ENCODE results near the gene FAM168A. TPM values are rescaled to one million over a fixed set of nuclear protein-coding genes. Genes with fewer than 3 reads are reported as not detected.

FAM168A gene
- total RNA-seq, 4 donors from 2014 or later, result 17.7 to 40.1 (median 22.2) TPM

GRCh38 chr11:73410627-73411026 lies 187.3 kb downstream of the FAM168A start:
- WGBS, result 88% methylated on average over 1 of the region's 1 CpG
- DNase-seq (ENCODE audit: low spot score in 2 of 2), result no peak
- H3K36me3 ChIP-seq, result peaks cover 26% of the 10 kb centered on the region
- H3K27ac ChIP-seq, result no peak overlapping the region
- no peak overlapping the region for H3K4me3 ChIP-seq
- peaks cover 15% of the 10 kb centered on the region for H3K4me1 ChIP-seq
- TF ChIP-seq POLR2AphosphoS5 (IDR thresholded peaks at IDR 0.05), result no peak
- no peak for TF ChIP-seq EP300 (IDR thresholded peaks at IDR 0.05)
- no peak for TF ChIP-seq POLR2A (IDR thresholded peaks at IDR 0.05)
- TF ChIP-seq, protein P1, sequence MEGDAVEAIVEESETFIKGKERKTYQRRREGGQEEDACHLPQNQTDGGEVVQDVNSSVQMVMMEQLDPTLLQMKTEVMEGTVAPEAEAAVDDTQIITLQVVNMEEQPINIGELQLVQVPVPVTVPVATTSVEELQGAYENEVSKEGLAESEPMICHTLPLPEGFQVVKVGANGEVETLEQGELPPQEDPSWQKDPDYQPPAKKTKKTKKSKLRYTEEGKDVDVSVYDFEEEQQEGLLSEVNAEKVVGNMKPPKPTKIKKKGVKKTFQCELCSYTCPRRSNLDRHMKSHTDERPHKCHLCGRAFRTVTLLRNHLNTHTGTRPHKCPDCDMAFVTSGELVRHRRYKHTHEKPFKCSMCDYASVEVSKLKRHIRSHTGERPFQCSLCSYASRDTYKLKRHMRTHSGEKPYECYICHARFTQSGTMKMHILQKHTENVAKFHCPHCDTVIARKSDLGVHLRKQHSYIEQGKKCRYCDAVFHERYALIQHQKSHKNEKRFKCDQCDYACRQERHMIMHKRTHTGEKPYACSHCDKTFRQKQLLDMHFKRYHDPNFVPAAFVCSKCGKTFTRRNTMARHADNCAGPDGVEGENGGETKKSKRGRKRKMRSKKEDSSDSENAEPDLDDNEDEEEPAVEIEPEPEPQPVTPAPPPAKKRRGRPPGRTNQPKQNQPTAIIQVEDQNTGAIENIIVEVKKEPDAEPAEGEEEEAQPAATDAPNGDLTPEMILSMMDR (IDR thresholded peaks at IDR 0.05), result no peak
- H3K27me3 ChIP-seq, result no peaks in the 10 kb centered on the region
- H3K9me3 ChIP-seq, result no peaks in the 10 kb centered on the region

GRCh38 chr11:73409431-73409830 lies 188.5 kb downstream of the FAM168A start:
- Histone ChIP-seq H3K4me3 (no peak overlapping the region), H3K27me3 (no peaks in the 10 kb centered on the region), H3K4me1 (peaks cover 3% of the 10 kb centered on the region), H3K36me3 (peaks cover 30% of the 10 kb centered on the region), H3K9me3 (no peaks in the 10 kb centered on the region), H3K27ac (no peak overlapping the region)
- no peak for DNase-seq (ENCODE audit: low spot score in 2 of 2)
- 99% methylated on average over 8 of the region's 8 CpGs for WGBS
- TF ChIP-seq POLR2AphosphoS5 (IDR thresholded peaks at IDR 0.05), result no peak
- TF ChIP-seq POLR2A (IDR thresholded peaks at IDR 0.05), result no peak
- TF ChIP-seq, protein P1 (IDR thresholded peaks at IDR 0.05), result no peak
- no peak for TF ChIP-seq EP300 (IDR thresholded peaks at IDR 0.05)

- Histone ChIP-seq H3K4me3 (no peak overlapping the region), H3K27ac (no peak overlapping the region), H3K9me3 (no peaks in the 10 kb centered on the region), H3K4me1 (no peaks in the 10 kb centered on the region), H3K36me3 (peaks cover 30% of the 10 kb centered on the region), H3K27me3 (no peaks in the 10 kb centered on the region)
- TF ChIP-seq EP300 (IDR thresholded peaks at IDR 0.05) (no peak), POLR2A (IDR thresholded peaks at IDR 0.05) (no peak), POLR2AphosphoS5 (IDR thresholded peaks at IDR 0.05) (no peak)
- TF ChIP-seq, protein P1 (IDR thresholded peaks at IDR 0.05), result no peak
- 91% methylated on average over 4 of the region's 5 CpGs for WGBS
- no peak for DNase-seq (ENCODE audit: low spot score in 2 of 2)
These were observed 191.3 kb downstream of the FAM168A start for GRCh38 chr11:73406619-73407018.

DNA sequence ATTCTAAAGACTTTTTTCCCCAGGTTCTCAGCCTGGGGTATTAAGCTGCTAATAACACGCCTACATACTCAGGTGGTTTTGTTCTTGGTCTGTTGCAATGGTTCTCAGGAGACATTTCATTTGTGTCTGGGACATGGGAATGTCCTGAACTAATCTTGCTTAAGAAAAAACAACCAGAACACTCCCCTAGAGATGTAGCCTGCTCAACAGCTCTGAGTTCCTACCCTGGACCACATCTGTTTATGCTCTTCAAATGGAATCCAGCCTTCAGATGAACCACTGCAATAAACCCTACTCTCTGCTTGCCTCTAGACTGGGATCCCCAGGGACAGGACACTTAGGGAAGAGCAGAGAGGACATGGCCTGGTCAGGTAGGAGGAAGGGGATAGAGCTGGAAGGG lies 191.8 kb downstream of the FAM168A start:
- Histone ChIP-seq H3K27ac (no peak overlapping the region), H3K9me3 (no peaks in the 10 kb centered on the region), H3K4me1 (no peaks in the 10 kb centered on the region), H3K36me3 (peaks cover 30% of the 10 kb centered on the region), H3K4me3 (no peak overlapping the region), H3K27me3 (no peaks in the 10 kb centered on the region)
- 93% methylated on average over 1 of the region's 1 CpG for WGBS
- no peak for DNase-seq (ENCODE audit: low spot score in 2 of 2)
- TF ChIP-seq POLR2AphosphoS5 (IDR thresholded peaks at IDR 0.05) (no peak), POLR2A (IDR thresholded peaks at IDR 0.05) (no peak), EP300 (IDR thresholded peaks at IDR 0.05) (no peak)
- TF ChIP-seq, protein P1 (IDR thresholded peaks at IDR 0.05), result no peak

DNA sequence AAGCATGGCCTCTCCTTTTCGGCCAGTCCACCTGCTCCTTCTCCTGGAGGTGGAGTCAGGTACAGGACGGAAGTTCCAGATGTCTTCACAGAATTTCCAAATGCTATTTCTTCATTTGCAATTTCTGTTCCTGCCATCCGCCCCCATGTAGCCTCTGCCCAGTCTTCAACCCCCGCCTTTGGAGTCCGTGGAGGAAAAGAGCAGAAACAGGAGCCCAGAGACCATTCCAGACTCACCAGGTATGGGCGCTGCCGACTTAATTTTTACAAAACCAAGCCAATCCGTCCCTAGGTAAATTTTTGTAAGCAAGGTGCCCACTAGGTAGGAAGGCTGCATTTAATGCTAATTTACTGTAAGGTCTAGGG lies 192.8 kb downstream of the FAM168A start:
- TF ChIP-seq POLR2AphosphoS5 (IDR thresholded peaks at IDR 0.05) (no peak), POLR2A (IDR thresholded peaks at IDR 0.05) (no peak), EP300 (IDR thresholded peaks at IDR 0.05) (no peak)
- TF ChIP-seq, protein P1 (IDR thresholded peaks at IDR 0.05), result no peak
- 93% methylated on average over 8 of the region's 8 CpGs for WGBS
- Histone ChIP-seq H3K27ac (no peak overlapping the region), H3K9me3 (no peaks in the 10 kb centered on the region), H3K4me3 (no peak overlapping the region), H3K36me3 (peaks cover 30% of the 10 kb centered on the region), H3K27me3 (no peaks in the 10 kb centered on the region), H3K4me1 (no peaks in the 10 kb centered on the region)
- DNase-seq (ENCODE audit: low spot score in 2 of 2), result no peak
